Measurements from ENCODE around the gene RBSN. TPM values are rescaled to one million over a fixed set of nuclear protein-coding genes. Genes with fewer than 3 reads are reported as not detected.
"Not testable (repeated sequence)": the region's sequence is repeated elsewhere in the genome, so short reads cannot be mapped to it uniquely, and the experiment has no call there.

The RBSN gene
- total and polyA plus RNA-seq, 2 of the 4 experiments (the other 2 are of a cell fraction): 8.7 to 33.7 TPM

DNA sequence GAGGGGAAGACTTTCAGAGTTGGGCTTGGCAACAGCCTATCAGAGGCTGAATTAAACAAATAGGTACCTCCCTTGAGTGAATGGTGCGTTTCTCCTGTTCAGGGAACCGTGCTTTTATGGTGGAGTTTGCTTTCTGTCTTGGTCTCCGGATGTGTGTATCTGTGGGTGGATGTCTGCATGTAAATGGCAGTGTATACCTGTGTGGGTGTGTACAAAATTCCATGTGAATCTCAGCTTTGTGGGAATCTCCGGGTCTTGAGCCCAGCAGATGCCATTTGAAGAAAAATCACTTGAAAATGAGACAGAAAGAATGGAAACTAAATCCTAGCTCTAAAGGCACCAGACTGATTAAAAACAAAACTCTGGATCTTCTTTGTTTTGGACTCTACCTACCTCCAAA, 37.9 kb upstream of the RBSN start:
- DNase-seq; H3K27me3 ChIP-seq (ENCODE audit: control insufficient read depth, insufficient read depth, low read length); H4K8ac ChIP-seq (ENCODE audit: low read depth in 2 of 2, low read length in 2 of 2); H2AK5ac ChIP-seq (ENCODE audit: low read depth, low read length); POLR2A ChIA-PET (ENCODE audit: unreplicated experiment); intact Hi-C loops (cut with micrococcal nuclease); H3K56ac ChIP-seq (ENCODE audit: extremely low read depth, insufficient read depth, low read length); dilution Hi-C loops (cut with HindIII; ENCODE audit: low sequenced_read_pairs, unreplicated experiment); H3K14ac ChIP-seq (replicated peaks; ENCODE audit: low read depth, low read length); in situ Hi-C loops (cut with MboI; ENCODE audit: low sequenced_read_pairs); H3K23ac ChIP-seq (ENCODE audit: low read depth, low read length); H3K4me3 ChIP-seq (ENCODE audit: insufficient read depth, low read depth, low read length); H4K5ac ChIP-seq (ENCODE audit: low read depth, low read length); H3K4me1 ChIP-seq (ENCODE audit: control insufficient read depth, insufficient read depth, low read length); H3K9ac ChIP-seq (ENCODE audit: low read depth, low read length); H3K4me2 ChIP-seq (ENCODE audit: low read depth, low read length); H3K9me1 ChIP-seq (ENCODE audit: insufficient read depth, low read length); H3K79me1 ChIP-seq (ENCODE audit: low read depth in 1 of 2, low read length in 2 of 2); H2BK20ac ChIP-seq (ENCODE audit: low read depth, low read length); H3K36me3 ChIP-seq (ENCODE audit: control insufficient read depth, insufficient read depth, low read length); H2BK15ac ChIP-seq (ENCODE audit: low read depth, low read length); ATAC-seq (ENCODE audit: low read depth); H2AFZ ChIP-seq (replicated peaks; ENCODE audit: low read length, poor library complexity); H2BK5ac ChIP-seq (ENCODE audit: low read depth, low read length, poor library complexity, severe bottlenecking); H2AK9ac ChIP-seq (replicated peaks; ENCODE audit: low read depth, low read length, poor library complexity); BruUV-seq (replicated peaks); H3K4ac ChIP-seq (ENCODE audit: low read depth, low read length); H2BK120ac ChIP-seq (ENCODE audit: low read depth, low read length); H3K18ac ChIP-seq (ENCODE audit: low read depth, low read length); H3K9me3 ChIP-seq (ENCODE audit: control insufficient read depth, insufficient read depth, low read length); CTCF ChIA-PET; H4K20me1 ChIP-seq (ENCODE audit: insufficient read depth, low read length); H3K27ac ChIP-seq (ENCODE audit: insufficient read depth, low read length); H4K91ac ChIP-seq (ENCODE audit: insufficient read depth, low read depth, low read length): not testable (repeated sequence)
- 40% methylated on average over 1 of the region's 4 CpGs; no CpG with 5 or more reads in 1 of the 2 experiments for WGBS, 2 experiments (ENCODE audit: extremely low coverage in 2 of 2, insufficient read length in 1 of 2)

- CTCF ChIA-PET: not testable (repeated sequence)
Measured at GRCh38 chr3:15134968-15135367, 36.0 kb upstream of the RBSN start.

More at GRCh38 chr3:15134968-15135367, 36.0 kb upstream of the RBSN start:
- H3K9me1 ChIP-seq (ENCODE audit: insufficient read depth, low read length); in situ Hi-C loops (cut with MboI; ENCODE audit: low sequenced_read_pairs); H2BK120ac ChIP-seq (ENCODE audit: low read depth, low read length); POLR2A ChIA-PET (ENCODE audit: unreplicated experiment); H3K4me1 ChIP-seq (ENCODE audit: control insufficient read depth, insufficient read depth, low read length); H3K4me2 ChIP-seq (ENCODE audit: low read depth, low read length); H3K4me3 ChIP-seq (ENCODE audit: insufficient read depth, low read depth, low read length); H4K8ac ChIP-seq (ENCODE audit: low read depth in 2 of 2, low read length in 2 of 2); H3K9me3 ChIP-seq (ENCODE audit: control insufficient read depth, insufficient read depth, low read length); H3K4ac ChIP-seq (ENCODE audit: low read depth, low read length); H3K56ac ChIP-seq (ENCODE audit: extremely low read depth, insufficient read depth, low read length); H4K20me1 ChIP-seq (ENCODE audit: insufficient read depth, low read length); H2BK20ac ChIP-seq (ENCODE audit: low read depth, low read length); H3K9ac ChIP-seq (ENCODE audit: low read depth, low read length); H4K91ac ChIP-seq (ENCODE audit: insufficient read depth, low read depth, low read length); H2AFZ ChIP-seq (replicated peaks; ENCODE audit: low read length, poor library complexity); H2AK5ac ChIP-seq (ENCODE audit: low read depth, low read length); BruUV-seq (replicated peaks); H2AK9ac ChIP-seq (replicated peaks; ENCODE audit: low read depth, low read length, poor library complexity); H3K36me3 ChIP-seq (ENCODE audit: control insufficient read depth, insufficient read depth, low read length); intact Hi-C loops (cut with micrococcal nuclease); H3K27me3 ChIP-seq (ENCODE audit: control insufficient read depth, insufficient read depth, low read length); dilution Hi-C loops (cut with HindIII; ENCODE audit: low sequenced_read_pairs, unreplicated experiment); H3K23ac ChIP-seq (ENCODE audit: low read depth, low read length); H3K14ac ChIP-seq (replicated peaks; ENCODE audit: low read depth, low read length); H4K5ac ChIP-seq (ENCODE audit: low read depth, low read length); H3K18ac ChIP-seq (ENCODE audit: low read depth, low read length); H3K79me1 ChIP-seq (ENCODE audit: low read depth in 1 of 2, low read length in 2 of 2); ATAC-seq (ENCODE audit: low read depth); DNase-seq; H3K27ac ChIP-seq (ENCODE audit: insufficient read depth, low read length); H2BK15ac ChIP-seq (ENCODE audit: low read depth, low read length); H2BK5ac ChIP-seq (ENCODE audit: low read depth, low read length, poor library complexity, severe bottlenecking): not testable (repeated sequence)
- 80% methylated on average over 1 of the region's 2 CpGs; no CpG with 5 or more reads in 1 of the 2 experiments for WGBS, 2 experiments (ENCODE audit: extremely low coverage in 2 of 2, insufficient read length in 1 of 2)

Measured in IMR-90 (cell line).